Measurements from ENCODE around the gene YARS1.

YARS1 gene

GRCh38 chr1:32769524-32770220 lies 47.5 kb downstream of the YARS1 start:
- TF ChIP-seq POLR2A (IDR thresholded peaks at IDR 0.05; ENCODE audit: low read length), result no peak
- no peak for TF ChIP-seq GATA1 (IDR thresholded peaks at IDR 0.05; ENCODE audit: low read depth, low read length)
- no peak for DNase-seq

- no peak for DNase-seq
- TF ChIP-seq POLR2A (IDR thresholded peaks at IDR 0.05; ENCODE audit: low read length), result no peak
- no peak for TF ChIP-seq GATA1 (IDR thresholded peaks at IDR 0.05; ENCODE audit: low read depth, low read length)
Measured at GRCh38 chr1:32768110-32768850, 48.9 kb downstream of the YARS1 start.

- no peak for TF ChIP-seq GATA1 (IDR thresholded peaks at IDR 0.05; ENCODE audit: low read depth, low read length)
- no peak for TF ChIP-seq POLR2A (IDR thresholded peaks at IDR 0.05; ENCODE audit: low read length)
- DNase-seq, result no peak
Measured at GRCh38 chr1:32767641-32768040, 49.5 kb downstream of the YARS1 start.

- DNase-seq, result no peak
- TF ChIP-seq POLR2A (IDR thresholded peaks at IDR 0.05; ENCODE audit: low read length) (no peak), GATA1 (IDR thresholded peaks at IDR 0.05; ENCODE audit: low read depth, low read length) (no peak)
Measured at GRCh38 chr1:32767156-32767555, 50.0 kb downstream of the YARS1 start.

- DNase-seq, result no peak
- TF ChIP-seq POLR2A (IDR thresholded peaks at IDR 0.05; ENCODE audit: low read length), result no peak
- no peak for TF ChIP-seq GATA1 (IDR thresholded peaks at IDR 0.05; ENCODE audit: low read depth, low read length)
Measured at GRCh38 chr1:32766328-32766972, 50.7 kb downstream of the YARS1 start.

- DNase-seq, result no peak
- TF ChIP-seq GATA1 (IDR thresholded peaks at IDR 0.05; ENCODE audit: low read depth, low read length), result no peak
- TF ChIP-seq POLR2A (IDR thresholded peaks at IDR 0.05; ENCODE audit: low read length), result no peak
Measured at GRCh38 chr1:32765570-32766327, 51.4 kb downstream of the YARS1 start.

GRCh38 chr1:32764826-32765569 lies 52.2 kb downstream of the YARS1 start:
- TF ChIP-seq POLR2A (IDR thresholded peaks at IDR 0.05; ENCODE audit: low read length), result no peak
- no peak for TF ChIP-seq GATA1 (IDR thresholded peaks at IDR 0.05; ENCODE audit: low read depth, low read length)
- DNase-seq, result no peak

GRCh38 chr1:32763221-32763620 lies 53.9 kb downstream of the YARS1 start:
- no peak for DNase-seq

GRCh38 chr1:32761936-32762335 lies 55.2 kb downstream of the YARS1 start:
- TF ChIP-seq POLR2A (IDR thresholded peaks at IDR 0.05; ENCODE audit: low read length), result no peak
- no peak for TF ChIP-seq GATA1 (IDR thresholded peaks at IDR 0.05; ENCODE audit: low read depth, low read length)
- peak; percentile 31 to 45 for DNase-seq

More at GRCh38 chr1:32763221-32763620, 53.9 kb downstream of the YARS1 start:
- TF ChIP-seq GATA1 (IDR thresholded peaks at IDR 0.05; ENCODE audit: low read depth, low read length), result no peak
- TF ChIP-seq POLR2A (IDR thresholded peaks at IDR 0.05; ENCODE audit: low read length), result no peak

- TF ChIP-seq POLR2A (IDR thresholded peaks at IDR 0.05; ENCODE audit: low read length), result peak; percentile 65
- no peak for TF ChIP-seq GATA1 (IDR thresholded peaks at IDR 0.05; ENCODE audit: low read depth, low read length)
- peak; percentile 83 to 87 for DNase-seq
Measured at GRCh38 chr1:32761253-32761877, 55.8 kb downstream of the YARS1 start.

- no peak for TF ChIP-seq GATA1 (IDR thresholded peaks at IDR 0.05; ENCODE audit: low read depth, low read length)
- no peak for TF ChIP-seq POLR2A (IDR thresholded peaks at IDR 0.05; ENCODE audit: low read length)
- no peak for DNase-seq
Measured at GRCh38 chr1:32759997-32760623, 57.0 kb downstream of the YARS1 start.

- TF ChIP-seq GATA1 (IDR thresholded peaks at IDR 0.05; ENCODE audit: low read depth, low read length), result no peak
- TF ChIP-seq POLR2A (IDR thresholded peaks at IDR 0.05; ENCODE audit: low read length), result no peak
- no peak for DNase-seq
Measured at GRCh38 chr1:32759521-32759981, 57.6 kb downstream of the YARS1 start.
